ENCODE measurements around the gene EPYC.

Gene EPYC

GRCh38 chr12:90953956-90954421 is 50.8 kb downstream of the EPYC start:
- DNase-seq = no peak

DNA sequence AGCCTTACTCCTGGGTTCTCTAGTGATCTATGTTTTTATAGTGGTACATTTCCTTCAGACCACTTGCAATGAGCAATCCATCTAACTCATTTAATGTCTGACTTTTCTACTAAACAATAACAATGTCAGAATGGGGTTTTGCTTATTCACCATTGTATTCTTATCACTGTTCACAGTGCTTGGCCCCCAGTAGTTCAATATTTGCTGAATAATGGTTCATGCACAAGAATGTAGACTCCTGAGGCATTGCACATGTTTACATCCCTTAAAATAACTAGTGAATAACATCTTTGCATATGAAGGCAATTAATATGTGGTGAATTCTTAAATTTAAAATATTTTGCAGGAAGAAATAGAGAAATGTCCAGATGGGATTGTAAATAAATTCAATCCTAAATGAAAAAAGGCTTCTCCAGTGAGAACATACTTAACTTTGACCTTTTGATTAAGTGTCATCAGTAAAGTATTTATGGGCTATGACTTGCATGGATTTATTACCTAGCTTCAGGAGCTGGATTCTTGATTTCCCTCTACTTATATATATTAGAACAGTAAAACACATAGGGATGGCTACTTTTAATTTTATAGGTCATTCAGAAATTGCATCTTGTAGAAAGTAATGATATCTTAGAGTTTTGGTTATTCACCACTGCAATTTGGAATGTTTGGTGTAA is 53.2 kb downstream of the EPYC start:
- no peak for DNase-seq

DNA sequence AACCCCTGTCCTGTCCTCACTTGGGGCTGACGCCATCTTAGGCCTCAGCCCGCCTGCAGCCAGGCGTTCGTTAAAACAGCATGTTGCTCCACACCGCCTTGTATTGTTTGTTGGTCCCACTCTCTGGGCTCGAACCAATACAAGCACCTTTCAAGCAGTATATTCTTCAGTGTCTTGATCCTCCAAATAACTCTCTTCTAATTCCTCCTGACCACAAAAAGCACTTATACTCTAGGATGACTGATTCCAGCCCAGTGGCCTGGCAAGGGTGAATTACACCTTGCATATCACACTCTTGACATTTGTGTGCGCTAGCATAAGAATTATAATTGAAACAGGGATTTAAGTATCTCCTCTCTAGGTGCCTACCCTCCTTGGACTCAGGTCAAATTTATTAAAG is 56.9 kb downstream of the EPYC start:
- no peak for DNase-seq

- DNase-seq = no peak
These were observed 59.6 kb downstream of the EPYC start for GRCh38 chr12:90945070-90945649.

- DNase-seq = no peak
These were observed 61.5 kb downstream of the EPYC start for GRCh38 chr12:90943255-90943654.

- peak; percentile 1 for DNase-seq
These were observed 63.8 kb downstream of the EPYC start for GRCh38 chr12:90940872-90941499.

GRCh38 chr12:90939382-90939781 is 65.4 kb downstream of the EPYC start:
- DNase-seq = no peak

GRCh38 chr12:90938451-90938850 is 66.3 kb downstream of the EPYC start:
- no peak for DNase-seq

GRCh38 chr12:90937651-90938050 is 67.1 kb downstream of the EPYC start:
- DNase-seq = no peak

- no peak for DNase-seq
These were observed 68.4 kb downstream of the EPYC start for GRCh38 chr12:90936230-90937005.

GRCh38 chr12:90925562-90925961 is 79.2 kb downstream of the EPYC start:
- DNase-seq = no peak

DNA sequence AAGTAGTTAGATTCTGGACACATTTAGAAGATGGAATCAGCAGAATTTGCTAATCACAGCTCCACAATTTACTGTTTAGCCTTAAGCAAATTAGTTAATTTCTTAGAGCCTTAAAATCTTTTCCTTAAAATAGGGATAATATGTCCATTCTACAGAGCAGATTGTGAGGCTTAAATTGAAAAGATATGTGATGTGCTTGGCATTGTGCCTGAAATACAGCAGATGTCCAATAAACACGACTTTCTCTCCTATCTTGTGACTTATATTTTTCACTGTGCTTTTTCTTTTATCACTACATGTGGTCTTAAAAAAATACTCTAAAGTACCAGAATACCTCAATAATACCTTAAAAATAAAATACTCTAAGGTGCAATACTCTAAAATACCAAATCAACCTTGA is 80.4 kb downstream of the EPYC start:
- no peak for DNase-seq

DNA sequence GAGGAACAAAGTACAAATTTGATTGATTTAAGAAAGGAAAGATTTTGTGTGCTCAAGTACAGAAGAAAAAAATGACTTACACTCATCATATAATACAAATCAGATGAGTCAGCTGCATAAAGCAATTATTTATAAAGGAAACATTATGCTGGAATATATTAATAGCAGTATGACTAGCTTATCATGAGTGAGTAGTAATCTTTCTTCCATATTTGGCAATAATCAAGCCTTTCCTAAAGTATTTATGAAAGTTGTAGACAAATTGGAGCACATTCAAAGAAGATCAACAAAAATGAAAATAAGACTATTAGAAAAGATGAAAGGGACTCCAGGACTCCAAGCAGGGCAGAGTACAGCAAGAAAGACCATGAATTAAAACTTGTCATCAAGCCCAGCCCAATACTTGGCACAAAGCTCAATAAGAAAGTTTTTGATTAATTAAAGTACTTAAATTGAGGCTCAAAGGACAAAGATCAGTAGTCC is 82.6 kb downstream of the EPYC start:
- DNase-seq = no peak

GRCh38 chr12:90921536-90921935 is 83.2 kb downstream of the EPYC start:
- no peak for DNase-seq

GRCh38 chr12:90920222-90920621 is 84.5 kb downstream of the EPYC start:
- no peak for DNase-seq

DNA sequence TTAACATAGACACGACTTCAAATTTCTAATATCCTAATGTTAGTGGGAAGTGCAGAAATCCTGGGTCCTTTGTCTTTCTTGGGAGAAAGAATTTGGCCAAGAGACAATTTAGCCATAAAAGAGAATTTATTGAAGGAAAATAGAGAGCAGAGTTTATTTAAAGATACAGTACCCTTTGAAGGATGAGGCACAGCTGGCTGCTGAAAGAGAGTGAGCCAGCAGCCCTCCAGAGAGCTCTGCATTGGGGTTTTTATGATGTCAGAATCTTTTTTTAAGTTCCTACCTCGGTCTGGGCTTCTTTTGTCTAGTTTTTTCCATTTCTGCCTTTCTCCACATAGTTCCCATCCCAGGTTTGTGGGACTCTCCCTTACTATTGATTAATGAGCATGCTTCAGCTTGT is 87.3 kb downstream of the EPYC start:
- DNase-seq = no peak

DNA sequence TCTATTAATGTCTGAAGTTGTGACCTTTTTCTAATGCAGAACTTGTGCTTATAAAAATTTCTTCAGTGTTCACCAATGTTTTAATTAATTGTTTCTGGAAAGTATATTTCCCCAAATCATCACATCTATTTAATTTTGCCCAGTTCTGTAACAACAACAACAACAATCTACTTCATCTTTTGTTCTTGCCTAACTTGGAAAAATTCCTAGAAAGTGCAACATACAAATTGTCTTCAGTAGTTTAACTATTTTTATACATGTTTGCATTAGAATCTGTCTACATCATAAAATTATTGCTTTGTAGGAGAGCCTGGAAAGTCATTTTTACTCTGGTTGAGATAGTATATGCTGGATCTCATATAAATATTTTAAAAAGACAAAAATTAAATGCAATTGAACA is 88.3 kb downstream of the EPYC start:
- DNase-seq = no peak

GRCh38 chr12:90915353-90915752 is 89.4 kb downstream of the EPYC start:
- DNase-seq = no peak

Measured in GDM1 (cell line).